AG10803 (cell line): ENCODE measurements around the gene DISC1.
A peak's percentile ranks its signal among the peaks of the same experiment; 100 is the strongest.
"Not testable (repeated sequence)": the region's sequence is repeated elsewhere in the genome, so short reads cannot be mapped to it uniquely, and the experiment has no call there.

Experiments
- DNase-seq: peaks from one replicate; pipeline ENCODE4 v3.0.0; 2010; ENCODE audit warnings: low read depth
- H3K4me3 ChIP-seq: 2 replicates; pipeline ENCODE4 v1.5.1; 2011; ENCODE audit warnings: mild to moderate bottlenecking, low read length, control low read depth
- TF ChIP-seq, protein P1 (sequence below): conservative IDR thresholded peaks from 2 replicates; pipeline ENCODE4 v1.5.1; 2011; ENCODE audit warnings: mild to moderate bottlenecking, low read length, control low read depth, inconsistent platforms

Gene DISC1

DNA sequence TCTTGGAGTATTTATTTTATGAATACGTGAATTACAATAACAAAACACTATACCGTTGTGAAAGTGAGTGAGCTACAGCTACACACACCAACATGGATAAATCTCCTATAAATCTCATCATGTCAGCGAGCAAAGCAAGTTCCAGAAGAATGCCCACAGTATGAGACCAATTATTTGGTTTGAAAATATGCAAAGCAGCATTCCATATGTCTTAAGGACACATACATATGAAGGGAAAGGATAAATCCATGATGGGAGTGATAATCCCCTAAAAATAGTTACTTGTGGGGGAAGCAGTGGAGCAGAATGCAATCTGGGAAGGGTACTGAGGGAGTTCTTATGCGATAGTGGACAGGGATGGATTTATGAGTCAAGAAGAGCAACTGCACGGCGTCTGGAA lies 261.3 kb downstream of the DISC1 start:
- DNase-seq: no peak
- H3K4me3 ChIP-seq: no peak overlapping the region
- TF ChIP-seq, protein P1, sequence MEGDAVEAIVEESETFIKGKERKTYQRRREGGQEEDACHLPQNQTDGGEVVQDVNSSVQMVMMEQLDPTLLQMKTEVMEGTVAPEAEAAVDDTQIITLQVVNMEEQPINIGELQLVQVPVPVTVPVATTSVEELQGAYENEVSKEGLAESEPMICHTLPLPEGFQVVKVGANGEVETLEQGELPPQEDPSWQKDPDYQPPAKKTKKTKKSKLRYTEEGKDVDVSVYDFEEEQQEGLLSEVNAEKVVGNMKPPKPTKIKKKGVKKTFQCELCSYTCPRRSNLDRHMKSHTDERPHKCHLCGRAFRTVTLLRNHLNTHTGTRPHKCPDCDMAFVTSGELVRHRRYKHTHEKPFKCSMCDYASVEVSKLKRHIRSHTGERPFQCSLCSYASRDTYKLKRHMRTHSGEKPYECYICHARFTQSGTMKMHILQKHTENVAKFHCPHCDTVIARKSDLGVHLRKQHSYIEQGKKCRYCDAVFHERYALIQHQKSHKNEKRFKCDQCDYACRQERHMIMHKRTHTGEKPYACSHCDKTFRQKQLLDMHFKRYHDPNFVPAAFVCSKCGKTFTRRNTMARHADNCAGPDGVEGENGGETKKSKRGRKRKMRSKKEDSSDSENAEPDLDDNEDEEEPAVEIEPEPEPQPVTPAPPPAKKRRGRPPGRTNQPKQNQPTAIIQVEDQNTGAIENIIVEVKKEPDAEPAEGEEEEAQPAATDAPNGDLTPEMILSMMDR: no peak

DNA sequence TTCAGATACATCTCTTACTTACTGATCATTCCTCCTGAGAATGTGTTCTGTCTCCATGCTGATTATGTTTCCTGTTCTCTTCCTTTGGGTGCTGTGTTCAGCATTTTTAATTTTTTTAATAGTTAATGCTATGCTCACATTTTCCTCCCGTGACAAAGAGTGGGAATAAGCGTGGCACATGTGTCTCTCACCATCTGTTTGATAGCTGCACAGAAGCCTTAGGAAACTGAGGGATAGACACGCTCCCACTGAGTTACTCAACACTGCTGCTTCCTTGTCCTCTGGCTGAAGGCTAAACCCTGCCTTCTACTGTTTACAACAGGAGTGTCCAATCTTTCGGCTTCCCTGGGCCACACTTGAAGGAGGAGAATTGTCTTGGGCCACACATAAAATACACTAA lies 264.2 kb downstream of the DISC1 start:
- TF ChIP-seq, protein P1: no peak
- no peak overlapping the region for H3K4me3 ChIP-seq
- peak; percentile 18 for DNase-seq

DNA sequence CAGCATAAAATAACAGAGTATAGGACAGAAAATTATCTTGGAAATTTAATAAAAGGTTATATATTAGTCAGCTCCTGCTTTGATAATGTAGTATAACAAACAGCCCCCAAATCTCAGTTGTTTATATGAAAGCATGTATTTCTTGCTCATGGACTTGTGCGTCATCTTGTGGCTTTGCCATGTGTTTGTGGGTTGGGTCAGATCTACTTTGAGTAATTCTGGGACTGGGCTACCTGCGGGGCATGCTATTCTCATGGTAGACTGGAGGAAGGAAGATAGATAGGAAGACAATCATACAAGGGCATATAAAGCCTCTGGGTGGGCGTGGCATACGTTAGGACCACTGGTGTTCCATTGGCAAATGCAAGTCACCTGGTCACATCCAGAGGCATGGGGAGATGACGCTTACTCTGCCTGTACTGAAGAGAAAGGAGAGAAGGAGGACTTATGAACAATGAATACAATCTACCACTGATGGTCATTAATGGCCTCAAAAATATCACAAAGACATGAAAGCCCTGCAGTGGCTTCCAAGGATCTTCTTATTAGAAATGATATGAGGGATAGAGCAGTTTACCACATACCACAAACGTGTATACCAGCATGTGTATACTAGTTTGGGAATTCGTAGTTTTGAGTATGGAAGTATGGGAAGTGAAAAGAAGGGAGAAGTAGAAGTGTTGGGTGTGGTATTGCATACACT lies 267.0 kb downstream of the DISC1 start:
- H3K4me3 ChIP-seq: no peak overlapping the region
- no peak for DNase-seq
- TF ChIP-seq, protein P1: no peak

DNA sequence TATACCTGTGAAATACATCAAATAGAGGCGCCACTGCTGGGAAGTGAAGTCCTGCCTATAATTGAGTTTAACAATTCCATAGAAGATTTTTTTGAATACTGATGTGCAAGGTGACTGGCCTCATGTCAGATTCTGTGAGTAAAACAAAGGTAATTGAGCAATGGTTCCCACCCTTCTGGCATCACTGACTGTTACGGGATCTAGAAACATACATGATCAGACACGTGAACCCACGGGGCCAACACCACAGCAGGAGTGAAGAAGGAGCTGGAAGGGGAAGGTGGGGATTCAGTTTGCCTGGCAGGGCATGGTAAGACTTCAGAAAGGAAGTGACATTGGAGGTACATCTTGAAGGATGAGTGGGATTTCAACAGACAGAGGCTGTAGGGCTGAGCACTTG lies 270.2 kb downstream of the DISC1 start:
- no peak overlapping the region for H3K4me3 ChIP-seq
- TF ChIP-seq, protein P1: no peak
- no peak for DNase-seq

DNA sequence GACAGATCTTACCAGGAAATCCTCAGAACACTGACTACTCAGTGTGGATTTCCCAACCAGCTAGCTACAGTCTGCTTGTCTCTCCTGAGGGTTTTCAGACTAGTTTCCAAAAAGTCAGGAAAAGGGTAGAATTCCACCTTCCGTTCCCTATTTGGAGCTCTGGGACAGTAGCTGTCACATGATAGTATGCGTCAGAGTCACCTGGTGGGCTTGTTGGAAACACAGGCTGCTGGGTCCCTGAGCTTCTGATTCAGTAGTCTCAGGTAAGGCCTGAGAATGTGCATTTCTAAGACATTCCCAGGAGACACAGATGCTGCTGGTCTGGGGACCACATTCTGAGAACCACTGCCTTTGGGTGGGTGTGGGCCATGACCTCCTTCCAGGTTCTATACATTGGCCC lies 272.5 kb downstream of the DISC1 start:
- DNase-seq: no peak
- TF ChIP-seq, protein P1: no peak
- H3K4me3 ChIP-seq: no peak overlapping the region

DNA sequence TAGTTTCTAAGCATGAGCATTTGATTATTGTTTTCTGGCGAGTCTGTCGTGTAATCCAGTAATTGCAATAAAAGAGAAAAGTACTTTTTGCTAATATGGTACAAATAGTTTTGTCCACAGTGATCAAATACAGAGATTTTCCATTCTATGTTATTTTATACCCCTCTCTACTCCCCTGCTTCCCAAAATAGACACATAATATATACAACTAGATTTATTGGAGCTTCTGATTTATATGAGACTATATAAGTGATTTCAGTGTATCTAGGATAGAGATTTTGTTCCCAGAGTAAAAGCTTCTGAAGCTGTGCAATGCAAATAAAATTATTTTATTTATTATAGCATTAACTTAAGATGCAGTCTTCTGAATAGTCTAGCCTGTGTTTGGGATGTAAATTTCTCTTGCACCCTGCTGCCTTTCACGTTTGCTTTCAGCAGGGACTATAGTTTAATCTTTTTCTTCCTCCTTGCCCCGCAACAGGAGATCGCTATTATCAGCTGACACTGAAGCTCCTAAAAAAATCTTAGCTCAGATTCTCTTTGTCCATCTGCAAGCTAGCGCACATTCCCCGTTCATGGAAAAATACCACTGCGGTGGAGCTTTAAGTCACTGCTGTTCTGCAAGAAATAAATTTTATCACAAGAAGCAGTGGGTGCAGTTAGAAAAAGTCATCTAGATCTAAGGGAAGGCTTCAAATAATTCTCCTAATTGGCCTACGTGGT lies 273.3 kb downstream of the DISC1 start:
- no peak for DNase-seq
- no peak overlapping the region for H3K4me3 ChIP-seq
- TF ChIP-seq, protein P1: no peak

DNA sequence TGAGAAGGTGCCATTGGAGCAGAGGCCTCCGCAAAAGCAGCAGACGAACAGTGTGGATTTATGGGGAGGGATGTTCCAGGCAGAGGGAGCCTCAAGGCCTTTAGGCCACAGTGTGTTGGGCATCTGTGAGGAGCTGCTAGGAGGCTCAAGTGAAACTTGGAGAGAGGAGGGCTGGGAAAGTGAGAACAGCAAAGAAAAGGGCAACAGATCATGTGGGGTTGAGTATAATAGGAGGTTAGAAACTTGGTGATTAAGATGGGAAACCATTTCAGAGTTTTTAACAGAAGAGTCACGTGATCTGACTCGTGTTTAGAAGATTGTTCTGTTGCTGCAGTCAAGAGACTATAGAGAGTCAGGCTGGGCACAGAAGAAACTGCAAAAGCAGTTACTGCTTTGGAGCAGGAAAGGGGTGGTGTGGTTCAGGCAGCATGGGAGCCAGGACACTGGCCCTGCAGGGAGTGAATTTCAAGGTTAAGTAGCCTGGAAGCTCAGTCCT lies 277.0 kb downstream of the DISC1 start:
- no peak for DNase-seq
- H3K4me3 ChIP-seq: no peak overlapping the region

DNA sequence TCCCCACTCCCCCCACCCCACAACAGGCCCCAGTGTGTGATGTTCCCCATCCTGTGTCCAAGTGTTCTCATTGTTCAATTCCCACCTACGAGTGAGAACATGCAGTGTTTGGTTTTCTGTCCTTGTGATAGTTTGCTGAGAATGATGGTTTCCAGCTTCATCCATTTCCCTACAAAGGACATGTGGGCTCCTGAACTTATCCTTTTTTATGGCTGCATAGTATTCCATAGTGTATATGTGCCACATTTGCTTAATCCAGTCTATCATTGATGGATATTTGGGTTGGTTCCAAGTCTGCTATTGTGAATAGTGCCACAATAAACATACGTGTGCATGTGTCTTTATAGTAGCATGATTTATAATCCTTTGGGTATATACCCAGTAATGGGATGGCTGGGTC lies 280.7 kb downstream of the DISC1 start:
- DNase-seq, H3K4me3 ChIP-seq: not testable (repeated sequence)

More for the DNA sequence above, 277.0 kb downstream of the DISC1 start:
- TF ChIP-seq, protein P1: no peak
